ENCODE data around the gene WNT3. TPM values are rescaled to one million over a fixed set of nuclear protein-coding genes. Genes with fewer than 3 reads are reported as not detected.
A peak's percentile ranks its signal among the peaks of the same experiment; 100 is the strongest.

The WNT3 gene
- total RNA-seq, 2 donors from 2014 or later = 19.9 to 21.8 TPM

DNA sequence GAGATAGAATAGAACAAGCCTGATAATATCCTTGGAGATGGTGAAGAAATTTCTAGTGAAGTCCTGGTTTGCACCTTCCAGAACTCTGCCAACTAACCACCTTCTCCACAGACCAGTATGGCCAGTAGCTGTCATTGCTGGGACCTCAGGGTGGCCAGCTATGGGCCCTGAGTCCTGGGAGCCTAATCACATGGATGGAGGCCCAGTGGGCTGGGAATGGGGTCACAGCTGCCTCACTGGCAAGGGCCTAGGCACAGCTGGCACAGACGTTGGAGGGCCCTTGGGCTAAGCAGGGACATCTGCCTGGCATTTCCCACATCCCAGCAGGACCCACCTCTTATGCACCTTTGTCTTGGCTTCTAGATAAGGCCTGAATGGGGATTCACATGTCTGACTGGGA is 7.6 kb upstream of the WNT3 start:
- no peak overlapping the region for H3K9ac ChIP-seq (ENCODE audit: extremely low read depth, low read length, poor library complexity, severe bottlenecking)
- TF ChIP-seq, protein P1, sequence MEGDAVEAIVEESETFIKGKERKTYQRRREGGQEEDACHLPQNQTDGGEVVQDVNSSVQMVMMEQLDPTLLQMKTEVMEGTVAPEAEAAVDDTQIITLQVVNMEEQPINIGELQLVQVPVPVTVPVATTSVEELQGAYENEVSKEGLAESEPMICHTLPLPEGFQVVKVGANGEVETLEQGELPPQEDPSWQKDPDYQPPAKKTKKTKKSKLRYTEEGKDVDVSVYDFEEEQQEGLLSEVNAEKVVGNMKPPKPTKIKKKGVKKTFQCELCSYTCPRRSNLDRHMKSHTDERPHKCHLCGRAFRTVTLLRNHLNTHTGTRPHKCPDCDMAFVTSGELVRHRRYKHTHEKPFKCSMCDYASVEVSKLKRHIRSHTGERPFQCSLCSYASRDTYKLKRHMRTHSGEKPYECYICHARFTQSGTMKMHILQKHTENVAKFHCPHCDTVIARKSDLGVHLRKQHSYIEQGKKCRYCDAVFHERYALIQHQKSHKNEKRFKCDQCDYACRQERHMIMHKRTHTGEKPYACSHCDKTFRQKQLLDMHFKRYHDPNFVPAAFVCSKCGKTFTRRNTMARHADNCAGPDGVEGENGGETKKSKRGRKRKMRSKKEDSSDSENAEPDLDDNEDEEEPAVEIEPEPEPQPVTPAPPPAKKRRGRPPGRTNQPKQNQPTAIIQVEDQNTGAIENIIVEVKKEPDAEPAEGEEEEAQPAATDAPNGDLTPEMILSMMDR (conservative IDR thresholded peaks at IDR 0.05) = no peak
- DNase-seq = no peak
- H3K36me3 Mint-ChIP-seq (ENCODE audit: low read depth) = no peaks in the 10 kb centered on the region
- no peak overlapping the region for H3K4me3 Mint-ChIP-seq
- H3K4me1 ChIP-seq (ENCODE audit: control insufficient read depth, insufficient read depth, low read length) = no peaks in the 10 kb centered on the region
- no peak overlapping the region for H3K4me3 ChIP-seq (ENCODE audit: low read length)
- no peaks in the 10 kb centered on the region for H3K9me3 Mint-ChIP-seq
- H3K4me1 Mint-ChIP-seq = peaks cover 15% of the 10 kb centered on the region
- 65 to 100% methylated on average over 1 of the region's 1 CpG for WGBS, 2 experiments (ENCODE audit: insufficient coverage in 1 of 2, insufficient read length in 1 of 2)
- H3K9me3 ChIP-seq (ENCODE audit: control insufficient read depth, low read length) = no peaks in the 10 kb centered on the region
- H3K27ac ChIP-seq (ENCODE audit: low read depth, low read length) = no peak overlapping the region
- H3K27me3 ChIP-seq (ENCODE audit: control insufficient read depth, insufficient read depth, low read length, poor library complexity, severe bottlenecking) = no peaks in the 10 kb centered on the region
- H3K36me3 ChIP-seq (ENCODE audit: control insufficient read depth, insufficient read depth, low read length) = no peaks in the 10 kb centered on the region
- no peak overlapping the region for H3K27ac Mint-ChIP-seq
- H3K27me3 Mint-ChIP-seq (ENCODE audit: insufficient read depth) = peaks cover 4% of the 10 kb centered on the region

DNA sequence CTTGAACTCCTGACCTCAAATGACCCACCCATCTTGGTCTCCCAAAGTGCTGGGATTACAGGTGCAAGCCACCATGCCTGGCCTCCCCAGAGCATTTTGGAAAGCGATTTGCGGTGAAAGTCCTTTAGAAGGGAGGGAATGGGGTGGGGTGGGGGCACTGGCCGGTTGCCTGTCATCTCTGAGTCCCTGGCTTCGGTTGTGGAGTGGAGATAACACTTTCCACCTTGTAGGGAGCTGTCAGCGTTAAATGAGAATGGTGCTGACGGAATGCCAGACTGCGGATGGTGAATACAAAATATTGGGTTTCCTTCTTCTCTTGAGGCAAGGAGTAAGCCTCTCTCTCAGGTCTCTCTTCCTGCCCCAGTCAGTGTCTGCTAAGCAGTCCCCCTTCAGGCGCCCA is 5.2 kb upstream of the WNT3 start:
- Mint-ChIP-seq H3K4me3 (no peak overlapping the region), H3K4me1 (peaks cover 22% of the 10 kb centered on the region), H3K27me3 (ENCODE audit: insufficient read depth) (peaks cover 4% of the 10 kb centered on the region), H3K9me3 (no peaks in the 10 kb centered on the region), H3K27ac (no peak overlapping the region), H3K36me3 (ENCODE audit: low read depth) (no peaks in the 10 kb centered on the region)
- Histone ChIP-seq H3K9me3 (ENCODE audit: control insufficient read depth, low read length) (no peaks in the 10 kb centered on the region), H3K27ac (ENCODE audit: low read depth, low read length) (no peak overlapping the region), H3K4me3 (ENCODE audit: low read length) (no peak overlapping the region), H3K36me3 (ENCODE audit: control insufficient read depth, insufficient read depth, low read length) (no peaks in the 10 kb centered on the region), H3K27me3 (ENCODE audit: control insufficient read depth, insufficient read depth, low read length, poor library complexity, severe bottlenecking) (no peaks in the 10 kb centered on the region), H3K9ac (ENCODE audit: extremely low read depth, low read length, poor library complexity, severe bottlenecking) (no peak overlapping the region), H3K4me1 (ENCODE audit: control insufficient read depth, insufficient read depth, low read length) (no peaks in the 10 kb centered on the region)
- no peak for DNase-seq
- WGBS, 2 experiments (ENCODE audit: insufficient coverage in 1 of 2, insufficient read length in 1 of 2) = 92% methylated on average over 5 to 8 of the region's 8 CpGs
- TF ChIP-seq, protein P1 (conservative IDR thresholded peaks at IDR 0.05) = no peak

DNA sequence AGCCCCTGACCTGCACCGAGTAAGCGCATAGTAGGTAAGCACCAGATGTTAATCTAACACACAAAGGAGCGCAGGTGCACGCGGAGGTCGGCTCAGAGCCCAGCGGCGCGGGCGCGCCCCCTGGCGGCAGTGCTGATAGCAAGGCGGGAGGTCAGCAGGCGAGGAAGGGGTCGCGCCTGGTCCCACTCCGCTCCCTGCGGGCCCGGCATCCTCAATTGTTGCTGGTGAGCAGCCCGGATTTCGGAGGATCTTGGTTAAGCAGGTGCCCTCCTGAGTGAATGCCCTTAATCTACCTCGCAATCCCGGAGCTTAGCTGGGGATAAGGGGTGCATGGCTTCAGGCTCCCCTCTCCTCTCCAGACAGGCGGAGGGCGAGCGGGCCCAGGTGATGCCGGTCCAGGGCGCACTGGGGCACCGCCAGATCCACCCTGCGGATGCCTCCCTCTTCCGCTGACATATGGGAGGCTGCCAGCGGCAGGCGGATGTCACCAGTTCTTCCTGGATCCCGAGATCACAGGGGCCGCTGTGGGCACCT is 4.0 kb upstream of the WNT3 start:
- Mint-ChIP-seq H3K27me3 (ENCODE audit: insufficient read depth) (peaks cover 7% of the 10 kb centered on the region), H3K36me3 (ENCODE audit: low read depth) (no peaks in the 10 kb centered on the region), H3K4me1 (peaks cover 28% of the 10 kb centered on the region), H3K9me3 (no peaks in the 10 kb centered on the region), H3K27ac (no peak overlapping the region), H3K4me3 (no peak overlapping the region)
- TF ChIP-seq, protein P1 (conservative IDR thresholded peaks at IDR 0.05) = peak; percentile 96
- Histone ChIP-seq H3K27me3 (ENCODE audit: control insufficient read depth, insufficient read depth, low read length, poor library complexity, severe bottlenecking) (no peaks in the 10 kb centered on the region), H3K27ac (ENCODE audit: low read depth, low read length) (no peak overlapping the region), H3K9ac (ENCODE audit: extremely low read depth, low read length, poor library complexity, severe bottlenecking) (no peak overlapping the region), H3K36me3 (ENCODE audit: control insufficient read depth, insufficient read depth, low read length) (no peaks in the 10 kb centered on the region), H3K4me1 (ENCODE audit: control insufficient read depth, insufficient read depth, low read length) (no peaks in the 10 kb centered on the region), H3K9me3 (ENCODE audit: control insufficient read depth, low read length) (no peaks in the 10 kb centered on the region), H3K4me3 (ENCODE audit: low read length) (no peak overlapping the region)
- WGBS, 2 experiments (ENCODE audit: insufficient coverage in 1 of 2, insufficient read length in 1 of 2) = 74 to 83% methylated on average over 29 to 35 of the region's 35 CpGs
- peak; percentile 91 for DNase-seq
